ENCODE data around the gene TBC1D2B.

DNA sequence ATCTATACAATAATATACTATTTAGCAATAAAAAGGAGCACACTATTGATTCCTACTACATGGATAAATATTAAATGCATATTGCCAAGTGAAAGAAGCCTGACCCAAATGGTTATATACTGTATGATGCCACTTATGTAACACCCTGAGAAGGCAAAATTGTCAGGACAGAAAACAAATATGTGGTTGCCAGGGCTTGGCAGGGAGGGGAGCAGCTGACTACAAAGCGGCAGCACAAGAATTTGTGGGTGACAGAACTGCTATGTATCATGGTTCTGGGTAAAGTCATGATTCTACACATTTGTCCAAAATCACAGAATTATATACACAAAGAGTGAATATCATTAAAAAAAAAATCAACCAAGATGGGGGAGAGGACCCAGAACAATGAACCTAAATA, 22.5 kb downstream of the TBC1D2B start:
- TF ChIP-seq, protein P1, sequence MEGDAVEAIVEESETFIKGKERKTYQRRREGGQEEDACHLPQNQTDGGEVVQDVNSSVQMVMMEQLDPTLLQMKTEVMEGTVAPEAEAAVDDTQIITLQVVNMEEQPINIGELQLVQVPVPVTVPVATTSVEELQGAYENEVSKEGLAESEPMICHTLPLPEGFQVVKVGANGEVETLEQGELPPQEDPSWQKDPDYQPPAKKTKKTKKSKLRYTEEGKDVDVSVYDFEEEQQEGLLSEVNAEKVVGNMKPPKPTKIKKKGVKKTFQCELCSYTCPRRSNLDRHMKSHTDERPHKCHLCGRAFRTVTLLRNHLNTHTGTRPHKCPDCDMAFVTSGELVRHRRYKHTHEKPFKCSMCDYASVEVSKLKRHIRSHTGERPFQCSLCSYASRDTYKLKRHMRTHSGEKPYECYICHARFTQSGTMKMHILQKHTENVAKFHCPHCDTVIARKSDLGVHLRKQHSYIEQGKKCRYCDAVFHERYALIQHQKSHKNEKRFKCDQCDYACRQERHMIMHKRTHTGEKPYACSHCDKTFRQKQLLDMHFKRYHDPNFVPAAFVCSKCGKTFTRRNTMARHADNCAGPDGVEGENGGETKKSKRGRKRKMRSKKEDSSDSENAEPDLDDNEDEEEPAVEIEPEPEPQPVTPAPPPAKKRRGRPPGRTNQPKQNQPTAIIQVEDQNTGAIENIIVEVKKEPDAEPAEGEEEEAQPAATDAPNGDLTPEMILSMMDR (IDR thresholded peaks at IDR 0.05) = no peak
- no peak for TF ChIP-seq POLR2A (IDR thresholded peaks at IDR 0.05; ENCODE audit: low read depth)

Data from esophagus muscularis mucosa (tissue), 3 donors.